ENCODE data around the gene INHA.

INHA gene

GRCh38 chr2:219540784-219541504 is 31.2 kb upstream of the INHA start:
- no peak for FAIRE-seq

GRCh38 chr2:219541611-219542180 is 30.4 kb upstream of the INHA start:
- FAIRE-seq, result no peak

GRCh38 chr2:219542931-219543595 is 29.0 kb upstream of the INHA start:
- no peak for FAIRE-seq

GRCh38 chr2:219543596-219544358 is 28.3 kb upstream of the INHA start, which contains the start of the genes CHPF and TMEM198:
CHPF (minus strand) TSS chr2:219543809; CDS start chr2:219543538, 271 bp downstream.
TMEM198 (plus strand) TSS chr2:219544028; CDS start chr2:219544728, 700 bp downstream.
- FAIRE-seq, result peak; percentile 18

GRCh38 chr2:219544567-219544966 is 27.5 kb upstream of the INHA start:
- no peak for FAIRE-seq

GRCh38 chr2:219545295-219545942 is 26.7 kb upstream of the INHA start:
- FAIRE-seq, result no peak

- no peak for FAIRE-seq
Observed at GRCh38 chr2:219545943-219546352, 26.2 kb upstream of the INHA start.

GRCh38 chr2:219547621-219548020 is 24.5 kb upstream of the INHA start:
- FAIRE-seq, result no peak

GRCh38 chr2:219548990-219549389 is 23.1 kb upstream of the INHA start:
- FAIRE-seq, result no peak

- FAIRE-seq, result no peak
Observed at GRCh38 chr2:219549619-219550018, 22.5 kb upstream of the INHA start.

- no peak for FAIRE-seq
Observed at GRCh38 chr2:219551441-219552381, 20.4 kb upstream of the INHA start.

GRCh38 chr2:219552382-219553167 is 19.5 kb upstream of the INHA start:
- no peak for FAIRE-seq

- no peak for FAIRE-seq
Observed at GRCh38 chr2:219553168-219553417, 19.0 kb upstream of the INHA start.

- FAIRE-seq, result no peak
Observed at GRCh38 chr2:219553463-219553963, 18.6 kb upstream of the INHA start.

GRCh38 chr2:219554350-219554749 is 17.8 kb upstream of the INHA start:
- FAIRE-seq, result no peak

- no peak for FAIRE-seq
Observed at GRCh38 chr2:219555956-219556355, 16.2 kb upstream of the INHA start.

- FAIRE-seq, result no peak
Observed at GRCh38 chr2:219556413-219556812, 15.7 kb upstream of the INHA start.

- FAIRE-seq, result no peak
Observed at GRCh38 chr2:219557320-219557719, 14.8 kb upstream of the INHA start.

GRCh38 chr2:219557791-219558785 is 14.0 kb upstream of the INHA start:
- FAIRE-seq, result no peak
